ENCODE data around the gene HSPA5. TPM values are rescaled to one million over a fixed set of nuclear protein-coding genes. Genes with fewer than 3 reads are reported as not detected.
"Not testable (repeated sequence)": the region's sequence is repeated elsewhere in the genome, so short reads cannot be mapped to it uniquely, and the experiment has no call there.

HSPA5 gene
- polyA plus RNA-seq, 1 donor (not counting 4 experiments of a cell fraction or from before 2014, with no cell fraction given), result 274 TPM

DNA sequence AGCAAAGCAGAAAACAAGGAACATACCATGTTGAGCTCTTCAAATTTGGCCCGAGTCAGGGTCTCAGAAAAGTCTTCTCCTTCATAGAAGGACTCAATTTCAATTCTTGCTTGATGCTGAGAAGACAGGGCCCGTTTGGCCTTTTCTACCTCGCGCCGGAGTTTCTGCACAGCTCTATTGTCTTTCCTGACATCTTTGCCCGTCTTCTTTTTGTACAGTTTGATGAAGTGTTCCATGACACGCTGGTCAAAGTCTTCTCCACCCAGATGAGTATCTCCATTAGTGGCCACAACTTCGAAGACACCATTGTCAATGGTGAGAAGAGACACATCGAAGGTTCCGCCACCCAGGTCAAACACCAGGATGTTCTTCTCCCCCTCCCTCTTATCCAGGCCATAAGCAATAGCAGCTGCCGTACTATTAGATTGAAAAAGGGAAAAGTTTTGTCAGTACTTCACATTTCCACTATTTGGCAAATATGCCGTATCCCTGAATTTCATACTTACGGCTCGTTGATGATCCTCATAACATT is 2.2 kb downstream of the HSPA5 start:
- TF ChIP-seq CTCF (optimal IDR thresholded peaks at IDR 0.05 in 1 of 3, IDR thresholded peaks at IDR 0.05 in 1 of 3, conservative IDR thresholded peaks at IDR 0.05 in 1 of 3; ENCODE audit: extremely low read depth in 1 of 3, insufficient read depth in 2 of 3, low read length in 3 of 3) (no peak), EZH2 (IDR thresholded peaks at IDR 0.05; ENCODE audit: low read length) (no peak)
- Histone ChIP-seq H3K9me3 (ENCODE audit: control insufficient read depth, low read depth, low read length) (no peaks in the 10 kb centered on the region), H3K36me3 (ENCODE audit: control insufficient read depth in 2 of 2, extremely low read depth in 1 of 2, insufficient read depth in 2 of 2, low read length in 2 of 2) (peaks cover 21 to 40% of the 10 kb centered on the region in 2 experiments), H3K79me2 (ENCODE audit: control insufficient read depth, insufficient read depth, low read length) (peaks cover 61% of the 10 kb centered on the region), H2AFZ (ENCODE audit: control insufficient read depth, low read length) (no peak overlapping the region), H3K9me1 (ENCODE audit: control insufficient read depth, extremely low read depth, insufficient read depth, low read length) (no peaks in the 10 kb centered on the region), H3K27ac (ENCODE audit: control insufficient read depth, insufficient read depth, low read length) (peak overlapping the region; percentile 94), H4K20me1 (ENCODE audit: control insufficient read depth, extremely low read depth, insufficient read depth, low read length) (peaks cover 43% of the 10 kb centered on the region), H3K9ac (ENCODE audit: control insufficient read depth, extremely low read depth, insufficient read depth, low read length) (peak overlapping the region; percentile 99), H3K4me2 (ENCODE audit: control insufficient read depth, extremely low read depth, insufficient read depth, low read depth, low read length) (peak overlapping the region; percentile 84), H3K4me3 (ENCODE audit: control insufficient read depth in 2 of 3, extremely low read depth in 1 of 3, insufficient read depth in 2 of 3, low read depth in 1 of 3, low read length in 3 of 3) (peak overlapping the region; percentile 99), H3K4me1 (ENCODE audit: control insufficient read depth, extremely low read depth, insufficient read depth, low read length) (peaks cover 42% of the 10 kb centered on the region), H3K27me3 (ENCODE audit: control insufficient read depth, extremely low read depth, insufficient read depth, low read length) (no peaks in the 10 kb centered on the region)
- dilution Hi-C loops (cut with MboI; ENCODE audit: extremely low pct_ligation_motif_present, low sequenced_read_pairs), result no loop called here
- FAIRE-seq (no peak), DNase-seq (ENCODE audit: low read depth, low spot score) (no peak)

DNA sequence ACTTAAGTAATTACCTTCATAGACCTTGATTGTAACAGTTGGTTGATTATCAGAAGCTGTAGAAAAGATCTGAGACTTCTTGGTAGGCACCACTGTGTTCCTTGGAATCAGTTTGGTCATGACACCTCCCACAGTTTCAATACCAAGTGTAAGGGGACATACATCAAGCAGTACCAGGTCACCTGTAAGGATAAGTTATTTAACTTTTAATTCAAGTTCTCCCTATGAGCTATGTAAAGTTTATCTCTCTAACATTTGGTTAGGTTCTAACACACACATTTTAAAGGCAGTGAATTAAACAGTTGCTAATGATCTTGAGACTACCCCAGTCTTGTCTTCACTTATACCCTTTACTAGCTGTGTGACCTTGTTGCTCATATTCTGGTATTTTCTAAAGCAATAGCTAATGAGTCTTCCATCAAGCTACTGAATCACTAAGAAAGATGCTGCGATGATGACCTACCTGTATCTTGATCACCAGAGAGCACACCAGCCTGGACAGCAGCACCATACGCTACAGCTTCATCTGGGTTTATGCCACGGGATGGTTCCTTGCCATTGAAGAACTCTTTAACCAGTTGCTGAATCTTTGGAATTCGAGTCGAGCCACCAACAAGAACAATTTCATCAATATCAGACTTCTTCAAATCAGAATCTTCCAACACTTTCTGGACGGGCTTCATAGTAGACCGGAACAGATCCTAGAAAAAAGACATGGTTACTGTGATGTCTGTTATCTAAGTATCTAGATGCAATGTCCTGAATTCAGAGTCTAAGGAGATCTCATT is 2.8 kb downstream of the HSPA5 start:
- H3K9me3 ChIP-seq (ENCODE audit: control insufficient read depth, low read depth, low read length), result no peaks in the 10 kb centered on the region
- DNase-seq (ENCODE audit: low read depth, low spot score) (no peak), FAIRE-seq (no peak)
- TF ChIP-seq CTCF (optimal IDR thresholded peaks at IDR 0.05 in 1 of 3, IDR thresholded peaks at IDR 0.05 in 1 of 3, conservative IDR thresholded peaks at IDR 0.05 in 1 of 3; ENCODE audit: extremely low read depth in 1 of 3, insufficient read depth in 2 of 3, low read length in 3 of 3), result no peak
- no peak for TF ChIP-seq EZH2 (IDR thresholded peaks at IDR 0.05; ENCODE audit: low read length)
- peaks cover 21 to 40% of the 10 kb centered on the region in 2 experiments for H3K36me3 ChIP-seq (ENCODE audit: control insufficient read depth in 2 of 2, extremely low read depth in 1 of 2, insufficient read depth in 2 of 2, low read length in 2 of 2)
- peak overlapping the region; percentile 99 for H3K9ac ChIP-seq (ENCODE audit: control insufficient read depth, extremely low read depth, insufficient read depth, low read length)
- no peaks in the 10 kb centered on the region for H3K27me3 ChIP-seq (ENCODE audit: control insufficient read depth, extremely low read depth, insufficient read depth, low read length)
- no peak overlapping the region for H2AFZ ChIP-seq (ENCODE audit: control insufficient read depth, low read length)
- H3K79me2 ChIP-seq (ENCODE audit: control insufficient read depth, insufficient read depth, low read length), result peaks cover 61% of the 10 kb centered on the region
- H3K9me1 ChIP-seq (ENCODE audit: control insufficient read depth, extremely low read depth, insufficient read depth, low read length), result no peaks in the 10 kb centered on the region
- H3K4me1 ChIP-seq (ENCODE audit: control insufficient read depth, extremely low read depth, insufficient read depth, low read length), result peaks cover 36% of the 10 kb centered on the region
- dilution Hi-C loops (cut with MboI; ENCODE audit: extremely low pct_ligation_motif_present, low sequenced_read_pairs), result no loop called here
- peak overlapping the region; percentile 84 for H3K4me2 ChIP-seq (ENCODE audit: control insufficient read depth, extremely low read depth, insufficient read depth, low read depth, low read length)
- peak overlapping the region; percentile 94 for H3K27ac ChIP-seq (ENCODE audit: control insufficient read depth, insufficient read depth, low read length)
- peak overlapping the region; percentile 99 for H3K4me3 ChIP-seq (ENCODE audit: control insufficient read depth in 2 of 3, extremely low read depth in 1 of 3, insufficient read depth in 2 of 3, low read depth in 1 of 3, low read length in 3 of 3)
- peaks cover 43% of the 10 kb centered on the region for H4K20me1 ChIP-seq (ENCODE audit: control insufficient read depth, extremely low read depth, insufficient read depth, low read length)

- not testable (repeated sequence) for FAIRE-seq
- peak overlapping the region in 2 of 3 experiments; percentile 5 to 99 for H3K4me3 ChIP-seq (ENCODE audit: control insufficient read depth in 2 of 3, extremely low read depth in 1 of 3, insufficient read depth in 2 of 3, low read depth in 1 of 3, low read length in 3 of 3)
Measured at GRCh38 chr9:125236520-125237159, 4.5 kb downstream of the HSPA5 start.

More at GRCh38 chr9:125236520-125237159, 4.5 kb downstream of the HSPA5 start:
- peak overlapping the region; percentile 84 for H3K4me2 ChIP-seq (ENCODE audit: control insufficient read depth, extremely low read depth, insufficient read depth, low read depth, low read length)
- H2AFZ ChIP-seq (ENCODE audit: control insufficient read depth, low read length); dilution Hi-C loops (cut with MboI; ENCODE audit: extremely low pct_ligation_motif_present, low sequenced_read_pairs); H3K27me3 ChIP-seq (ENCODE audit: control insufficient read depth, extremely low read depth, insufficient read depth, low read length); H3K9me3 ChIP-seq (ENCODE audit: control insufficient read depth, low read depth, low read length); H3K9me1 ChIP-seq (ENCODE audit: control insufficient read depth, extremely low read depth, insufficient read depth, low read length); DNase-seq (ENCODE audit: low read depth, low spot score); H3K27ac ChIP-seq (ENCODE audit: control insufficient read depth, insufficient read depth, low read length): not testable (repeated sequence)
- peak overlapping the region; percentile 99 for H3K9ac ChIP-seq (ENCODE audit: control insufficient read depth, extremely low read depth, insufficient read depth, low read length)
- peaks cover 23 to 40% of the 10 kb centered on the region in 2 experiments for H3K36me3 ChIP-seq (ENCODE audit: control insufficient read depth in 2 of 2, extremely low read depth in 1 of 2, insufficient read depth in 2 of 2, low read length in 2 of 2)
- peaks cover 56% of the 10 kb centered on the region for H3K79me2 ChIP-seq (ENCODE audit: control insufficient read depth, insufficient read depth, low read length)
- peaks cover 43% of the 10 kb centered on the region for H4K20me1 ChIP-seq (ENCODE audit: control insufficient read depth, extremely low read depth, insufficient read depth, low read length)
- H3K4me1 ChIP-seq (ENCODE audit: control insufficient read depth, extremely low read depth, insufficient read depth, low read length), result peaks cover 25% of the 10 kb centered on the region
